Spleen (tissue), 7 donors: ENCODE measurements around the gene ETNK2.

Source experiments
- POLR2A ChIP-seq, 3 donors: fragments of 450-650 bp; IDR thresholded peaks; one replicate each; pipeline ENCODE4 v1.5.1; 2017; ENCODE audit warnings: antibody characterized with exemption in 3 of 3, mild to moderate bottlenecking in 1 of 3
- POLR2AphosphoS5 ChIP-seq, 3 donors: sonication (generic); formaldehyde crosslinking; IDR thresholded peaks; one replicate each; pipeline ENCODE4 v1.5.1; 2017; ENCODE audit warnings: antibody characterized with exemption in 3 of 3
- TF ChIP-seq, protein P1 (sequence below), 11 experiments: fragments of 200-600 bp in 7 of 11; fragments of 450-650 bp in 4 of 11; sonication (generic) in 4 of 11; IDR thresholded peaks in 8 of 11; conservative IDR thresholded peaks in 3 of 11; 1 replicate in 7 of 11; 2 replicates in 4 of 11; pipeline versions ENCODE4 v1.4.0 to v1.8.0; 2016 to 2021; ENCODE audit warnings: antibody characterized with exemption in 11 of 11, inconsistent platforms in 4 of 11, mild to moderate bottlenecking in 1 of 11
- donor health status: DM: no; HTN: no; CAD: no; lungs with moderate emphysema.
- donor health status: DM: no; HTN: no; CAD: no.
- donor health status: DM: no; HTN: no; CAD: no.

DNA sequence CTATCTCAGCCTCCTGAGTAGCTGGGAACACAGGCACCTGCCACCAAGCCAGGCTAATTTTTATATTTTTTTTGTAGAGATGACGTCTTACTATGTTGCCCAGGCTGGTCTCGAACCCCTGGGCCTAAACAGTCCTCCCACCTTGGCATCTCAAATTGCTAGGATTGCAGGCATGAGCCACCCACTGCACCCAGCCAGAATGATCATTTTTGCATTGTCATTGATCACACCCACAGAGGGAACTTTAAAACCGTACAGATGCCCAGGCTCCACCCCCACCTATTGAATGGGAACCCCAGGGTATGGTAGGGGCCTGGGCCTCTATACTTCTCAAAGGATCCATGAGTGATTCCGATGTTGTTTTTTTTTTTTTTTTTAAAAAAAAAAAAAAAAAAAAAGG lies 36.7 kb downstream of the ETNK2 start:
- TF ChIP-seq, protein P1, sequence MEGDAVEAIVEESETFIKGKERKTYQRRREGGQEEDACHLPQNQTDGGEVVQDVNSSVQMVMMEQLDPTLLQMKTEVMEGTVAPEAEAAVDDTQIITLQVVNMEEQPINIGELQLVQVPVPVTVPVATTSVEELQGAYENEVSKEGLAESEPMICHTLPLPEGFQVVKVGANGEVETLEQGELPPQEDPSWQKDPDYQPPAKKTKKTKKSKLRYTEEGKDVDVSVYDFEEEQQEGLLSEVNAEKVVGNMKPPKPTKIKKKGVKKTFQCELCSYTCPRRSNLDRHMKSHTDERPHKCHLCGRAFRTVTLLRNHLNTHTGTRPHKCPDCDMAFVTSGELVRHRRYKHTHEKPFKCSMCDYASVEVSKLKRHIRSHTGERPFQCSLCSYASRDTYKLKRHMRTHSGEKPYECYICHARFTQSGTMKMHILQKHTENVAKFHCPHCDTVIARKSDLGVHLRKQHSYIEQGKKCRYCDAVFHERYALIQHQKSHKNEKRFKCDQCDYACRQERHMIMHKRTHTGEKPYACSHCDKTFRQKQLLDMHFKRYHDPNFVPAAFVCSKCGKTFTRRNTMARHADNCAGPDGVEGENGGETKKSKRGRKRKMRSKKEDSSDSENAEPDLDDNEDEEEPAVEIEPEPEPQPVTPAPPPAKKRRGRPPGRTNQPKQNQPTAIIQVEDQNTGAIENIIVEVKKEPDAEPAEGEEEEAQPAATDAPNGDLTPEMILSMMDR (IDR thresholded peaks at IDR 0.05 in 8 of 11, conservative IDR thresholded peaks at IDR 0.05 in 3 of 11): no peak
- no peak for TF ChIP-seq POLR2A (IDR thresholded peaks at IDR 0.05)
- no peak for TF ChIP-seq POLR2AphosphoS5 (IDR thresholded peaks at IDR 0.05)
